Tibial nerve (tissue), 3 donors: Measurements from ENCODE around the gene C9orf50.

Experiments
- POLR2A ChIP-seq, 2 donors: fragments of 450-650 bp; IDR thresholded peaks; one replicate each; pipeline ENCODE4 v1.6.1; 2017; ENCODE audit warnings: antibody characterized with exemption in 2 of 2, mild to moderate bottlenecking in 2 of 2, moderate library complexity in 2 of 2
- TF ChIP-seq, protein P1 (sequence below), 5 experiments: fragments of 200-600 bp in 3 of 5; fragments of 450-650 bp in 2 of 5; sonication (generic) in 3 of 5; IDR thresholded peaks; one replicate each; pipeline ENCODE4 v1.5.1; 2016 to 2019; ENCODE audit warnings: antibody characterized with exemption in 5 of 5, mild to moderate bottlenecking in 3 of 5, moderate library complexity in 2 of 5

DNA sequence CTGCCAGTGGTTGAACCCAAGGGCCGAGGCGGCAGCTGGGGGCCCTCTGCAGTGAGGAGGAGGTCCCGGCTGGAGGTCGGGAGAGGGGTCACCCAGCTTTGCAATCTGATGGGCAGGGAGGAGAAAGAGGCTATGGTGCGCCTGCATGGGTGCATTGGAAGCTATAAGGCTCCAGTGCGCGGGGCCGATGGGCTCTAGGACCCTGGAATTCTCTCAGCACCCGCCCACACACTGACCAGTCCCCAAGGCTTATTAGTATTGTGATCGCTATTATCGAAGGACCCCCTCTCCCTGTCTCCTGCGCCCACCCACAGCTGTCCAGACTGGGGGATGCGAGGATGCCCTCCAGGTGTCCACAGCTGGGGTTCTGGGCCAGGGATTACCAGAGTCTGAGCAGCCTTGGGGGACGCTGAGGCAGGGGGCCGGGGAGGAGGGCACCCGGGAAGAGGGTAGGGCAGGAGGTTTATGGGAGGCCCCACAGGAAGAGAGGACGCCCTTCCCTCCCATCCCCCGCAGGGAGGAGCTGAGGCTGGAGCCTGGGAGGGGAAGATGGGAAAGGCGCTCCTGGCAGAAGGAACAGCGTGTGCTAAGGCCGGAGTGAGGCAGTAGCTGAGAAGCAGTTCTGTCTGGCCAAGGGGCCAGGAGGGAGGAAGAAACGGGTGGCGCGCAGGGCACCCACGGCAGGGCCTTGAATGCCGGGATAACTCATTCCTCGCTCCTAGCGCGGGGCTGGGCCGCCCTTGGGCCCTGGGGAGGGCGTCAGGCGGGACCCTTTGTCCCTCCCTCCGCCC is 24.2 kb downstream of the C9orf50 start:
- TF ChIP-seq, protein P1, sequence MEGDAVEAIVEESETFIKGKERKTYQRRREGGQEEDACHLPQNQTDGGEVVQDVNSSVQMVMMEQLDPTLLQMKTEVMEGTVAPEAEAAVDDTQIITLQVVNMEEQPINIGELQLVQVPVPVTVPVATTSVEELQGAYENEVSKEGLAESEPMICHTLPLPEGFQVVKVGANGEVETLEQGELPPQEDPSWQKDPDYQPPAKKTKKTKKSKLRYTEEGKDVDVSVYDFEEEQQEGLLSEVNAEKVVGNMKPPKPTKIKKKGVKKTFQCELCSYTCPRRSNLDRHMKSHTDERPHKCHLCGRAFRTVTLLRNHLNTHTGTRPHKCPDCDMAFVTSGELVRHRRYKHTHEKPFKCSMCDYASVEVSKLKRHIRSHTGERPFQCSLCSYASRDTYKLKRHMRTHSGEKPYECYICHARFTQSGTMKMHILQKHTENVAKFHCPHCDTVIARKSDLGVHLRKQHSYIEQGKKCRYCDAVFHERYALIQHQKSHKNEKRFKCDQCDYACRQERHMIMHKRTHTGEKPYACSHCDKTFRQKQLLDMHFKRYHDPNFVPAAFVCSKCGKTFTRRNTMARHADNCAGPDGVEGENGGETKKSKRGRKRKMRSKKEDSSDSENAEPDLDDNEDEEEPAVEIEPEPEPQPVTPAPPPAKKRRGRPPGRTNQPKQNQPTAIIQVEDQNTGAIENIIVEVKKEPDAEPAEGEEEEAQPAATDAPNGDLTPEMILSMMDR (IDR thresholded peaks at IDR 0.05): no peak
- peak; percentile 22 to 63 for TF ChIP-seq POLR2A (IDR thresholded peaks at IDR 0.05)
